Fibroblast of lung (primary cell): ENCODE results near the gene ESAM. TPM values are rescaled to one million over a fixed set of nuclear protein-coding genes. Genes with fewer than 3 reads are reported as not detected.

Experiments used
- DNase-seq, 2 donors: peaks; one replicate each; pipeline versions ENCODE4 v3.0.0 to v3.0.0-alpha.2; 2010; ENCODE audit warnings: low read depth in 2 of 2
- H2AFZ ChIP-seq: 2 replicates; pipeline ENCODE4 v1.5.1; 2012; ENCODE audit warnings: low read length, control low read depth, inconsistent platforms
- H3K27ac ChIP-seq: 2 replicates; pipeline ENCODE4 v1.5.1; 2011; ENCODE audit warnings: low read length, control low read depth; ENCODE audit not compliant: insufficient read depth
- H3K27me3 ChIP-seq: 2 replicates; pipeline ENCODE4 v1.5.1; 2011; ENCODE audit warnings: mild to moderate bottlenecking, low read length; ENCODE audit not compliant: control insufficient read depth, insufficient read depth
- H3K36me3 ChIP-seq: 2 replicates; pipeline ENCODE4 v1.5.1; 2011; ENCODE audit warnings: low read length; ENCODE audit not compliant: control insufficient read depth, insufficient read depth
- H3K4me1 ChIP-seq: 2 replicates; pipeline ENCODE4 v1.5.1; 2011; ENCODE audit warnings: low read length; ENCODE audit not compliant: control insufficient read depth, insufficient read depth; ENCODE audit errors: extremely low read depth
- H3K4me2 ChIP-seq: 2 replicates; pipeline ENCODE4 v1.5.1; 2011; ENCODE audit warnings: low read length, control low read depth; ENCODE audit not compliant: insufficient read depth; ENCODE audit errors: extremely low read depth
- H3K4me3 ChIP-seq, 4 experiments: fragments of 200-600 bp in 1 of 4; sonication (generic) in 1 of 4; replicated peaks in 1 of 4; 2 replicates each; pipeline ENCODE4 v1.5.1; 2011 to 2016; ENCODE audit warnings: low read length in 4 of 4, low read depth in 3 of 4, mild to moderate bottlenecking in 3 of 4, control low read depth in 2 of 4, inconsistent platforms in 1 of 4, mixed read lengths in 1 of 4; ENCODE audit not compliant: insufficient read depth in 1 of 4; ENCODE audit errors: control extremely low read depth in 1 of 4
- H3K79me2 ChIP-seq: 2 replicates; pipeline ENCODE4 v1.5.1; 2012; ENCODE audit warnings: mild to moderate bottlenecking, low read length, inconsistent platforms; ENCODE audit not compliant: control insufficient read depth, insufficient read depth
- H3K9ac ChIP-seq: 2 replicates; pipeline ENCODE4 v1.5.1; 2011; ENCODE audit warnings: mild to moderate bottlenecking, low read length, control low read depth; ENCODE audit not compliant: insufficient read depth
- H3K9me3 ChIP-seq: 2 replicates; pipeline ENCODE4 v1.5.1; 2012; ENCODE audit warnings: low read depth, low read length; ENCODE audit not compliant: control insufficient read depth, insufficient read depth
- H4K20me1 ChIP-seq: 2 replicates; pipeline ENCODE4 v1.5.1; 2011; ENCODE audit warnings: low read length; ENCODE audit not compliant: control insufficient read depth, insufficient read depth; ENCODE audit errors: extremely low read depth
- EZH2 ChIP-seq: IDR thresholded peaks from 2 replicates; pipeline ENCODE4 v1.5.1; 2012; ENCODE audit warnings: low read length, control low read depth, mild to moderate bottlenecking; ENCODE audit errors: missing control alignments
- polyA plus RNA-seq, 2 donors: library from polyadenylated mRNA; depleted of rRNA in 1 of 2; stranded (reverse) in 1 of 2; unstranded in 1 of 2; fragments of >200 nt; gene quantifications; 2 replicates each; pipeline ENCODE4 v1.2.1, GENCODE V29; 2011 to 2012; ENCODE audit warnings: missing spikeins in 1 of 2
- total RNA-seq: library from RNA; depleted of rRNA; stranded (reverse); fragments of >200 nt; gene quantifications from 2 replicates; pipeline ENCODE4 v1.2.1, GENCODE V29; 2014
- TF ChIP-seq, protein P1 (sequence below), 2 donors: IDR thresholded peaks in 1 of 2; conservative IDR thresholded peaks in 1 of 2; 1 replicate in 1 of 2; 2 replicates in 1 of 2; pipeline ENCODE4 v1.5.1; 2011 to 2012; ENCODE audit warnings: low read length in 2 of 2, control low read depth in 1 of 2, inconsistent platforms in 1 of 2, low read depth in 1 of 2, mild to moderate bottlenecking in 1 of 2

The ESAM gene
- total and polyA plus RNA-seq, 2 donors (not counting 1 experiment from before 2014, with no cell fraction given): under 0.01 to 2.7 TPM

DNA sequence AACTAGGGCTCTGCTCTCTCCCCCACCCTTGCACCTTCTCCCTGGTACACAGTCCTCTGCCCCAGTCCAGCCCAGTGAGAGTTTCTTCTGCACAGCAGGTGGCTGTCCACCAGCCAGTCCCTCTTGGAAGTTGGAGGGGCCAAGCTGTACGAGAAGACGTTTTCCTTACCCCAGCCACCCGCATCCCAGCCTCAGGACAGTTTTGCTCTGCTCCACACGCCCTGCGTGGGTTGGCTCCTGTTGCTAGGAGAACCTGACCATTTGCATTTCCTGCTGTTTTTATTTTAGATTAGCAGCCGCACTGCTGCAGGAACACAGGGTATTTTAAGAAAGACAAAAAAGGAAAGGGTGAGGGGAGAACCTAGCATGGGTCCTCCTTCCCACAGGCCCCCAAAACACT lies 39.9 kb downstream of the ESAM start:
- Histone ChIP-seq H3K79me2 (no peaks in the 10 kb centered on the region), H3K27me3 (peaks cover 52% of the 10 kb centered on the region)
- no peak for TF ChIP-seq EZH2
- TF ChIP-seq, protein P1, sequence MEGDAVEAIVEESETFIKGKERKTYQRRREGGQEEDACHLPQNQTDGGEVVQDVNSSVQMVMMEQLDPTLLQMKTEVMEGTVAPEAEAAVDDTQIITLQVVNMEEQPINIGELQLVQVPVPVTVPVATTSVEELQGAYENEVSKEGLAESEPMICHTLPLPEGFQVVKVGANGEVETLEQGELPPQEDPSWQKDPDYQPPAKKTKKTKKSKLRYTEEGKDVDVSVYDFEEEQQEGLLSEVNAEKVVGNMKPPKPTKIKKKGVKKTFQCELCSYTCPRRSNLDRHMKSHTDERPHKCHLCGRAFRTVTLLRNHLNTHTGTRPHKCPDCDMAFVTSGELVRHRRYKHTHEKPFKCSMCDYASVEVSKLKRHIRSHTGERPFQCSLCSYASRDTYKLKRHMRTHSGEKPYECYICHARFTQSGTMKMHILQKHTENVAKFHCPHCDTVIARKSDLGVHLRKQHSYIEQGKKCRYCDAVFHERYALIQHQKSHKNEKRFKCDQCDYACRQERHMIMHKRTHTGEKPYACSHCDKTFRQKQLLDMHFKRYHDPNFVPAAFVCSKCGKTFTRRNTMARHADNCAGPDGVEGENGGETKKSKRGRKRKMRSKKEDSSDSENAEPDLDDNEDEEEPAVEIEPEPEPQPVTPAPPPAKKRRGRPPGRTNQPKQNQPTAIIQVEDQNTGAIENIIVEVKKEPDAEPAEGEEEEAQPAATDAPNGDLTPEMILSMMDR (conservative IDR thresholded peaks at IDR 0.05 in 1 of 2, IDR thresholded peaks at IDR 0.05 in 1 of 2; ENCODE audit: low read depth in 1 of 2, low read length in 2 of 2): no peak

DNA sequence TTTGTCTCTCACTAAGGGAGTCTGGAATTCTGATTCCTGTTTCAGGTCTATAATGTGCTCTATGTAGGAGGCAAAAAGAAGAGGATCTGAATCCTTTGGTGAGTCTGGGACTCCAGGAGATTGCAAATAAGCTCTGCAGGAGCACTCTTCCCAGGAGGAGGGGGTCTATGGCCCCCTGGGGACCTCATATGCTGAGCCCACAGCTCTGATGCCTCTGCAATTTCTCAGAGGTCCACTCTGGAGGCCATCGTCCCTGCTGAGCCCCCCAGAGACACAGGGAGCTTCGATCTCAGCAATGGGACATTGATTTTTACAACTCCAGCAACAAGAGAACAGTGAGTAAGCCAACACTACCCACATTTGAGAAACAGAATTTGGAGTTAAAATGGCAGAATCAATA lies 42.6 kb downstream of the ESAM start:
- no peaks in the 10 kb centered on the region for H3K4me1 ChIP-seq
- DNase-seq: no peak
- no peaks in the 10 kb centered on the region for H3K9me3 ChIP-seq
- no peaks in the 10 kb centered on the region for H4K20me1 ChIP-seq
- no peak overlapping the region for H3K9ac ChIP-seq
- H3K4me3 ChIP-seq: no peak overlapping the region
- no peaks in the 10 kb centered on the region for H3K79me2 ChIP-seq
- H3K27me3 ChIP-seq: peaks cover 49% of the 10 kb centered on the region
- H2AFZ ChIP-seq: no peak overlapping the region
- TF ChIP-seq EZH2: no peak
- TF ChIP-seq, protein P1 (conservative IDR thresholded peaks at IDR 0.05 in 1 of 2, IDR thresholded peaks at IDR 0.05 in 1 of 2; ENCODE audit: low read depth in 1 of 2, low read length in 2 of 2): no peak
- no peaks in the 10 kb centered on the region for H3K36me3 ChIP-seq
- H3K4me2 ChIP-seq: no peak overlapping the region
- no peak overlapping the region for H3K27ac ChIP-seq

More for the DNA sequence above, 39.9 kb downstream of the ESAM start:
- H3K4me3 ChIP-seq: no peak overlapping the region
- peaks cover 3% of the 10 kb centered on the region for H3K4me1 ChIP-seq
- H3K27ac ChIP-seq: no peak overlapping the region
- DNase-seq: no peak
- no peaks in the 10 kb centered on the region for H3K9me3 ChIP-seq
- H3K4me2 ChIP-seq: no peak overlapping the region
- H3K9ac ChIP-seq: no peak overlapping the region
- H2AFZ ChIP-seq: no peak overlapping the region
- H4K20me1 ChIP-seq: no peaks in the 10 kb centered on the region
- H3K36me3 ChIP-seq: no peaks in the 10 kb centered on the region

- Histone ChIP-seq H3K79me2 (no peaks in the 10 kb centered on the region), H3K9ac (no peak overlapping the region), H3K9me3 (no peaks in the 10 kb centered on the region), H3K4me1 (no peaks in the 10 kb centered on the region), H2AFZ (no peak overlapping the region), H3K4me3 (no peak overlapping the region), H3K36me3 (no peaks in the 10 kb centered on the region), H3K27me3 (peaks cover 43% of the 10 kb centered on the region), H4K20me1 (no peaks in the 10 kb centered on the region), H3K27ac (no peak overlapping the region), H3K4me2 (peak overlapping the region; percentile 40)
- TF ChIP-seq, protein P1 (conservative IDR thresholded peaks at IDR 0.05 in 1 of 2, IDR thresholded peaks at IDR 0.05 in 1 of 2; ENCODE audit: low read depth in 1 of 2, low read length in 2 of 2): no peak
- TF ChIP-seq EZH2: peak; percentile 82
- no peak for DNase-seq
These were observed 43.3 kb downstream of the ESAM start for GRCh38 chr11:124718801-124719200.
